Fibroblast of pulmonary artery (primary cell): Measurements from ENCODE around the gene CAMK2N2.

Experiments used
- DNase-seq: peaks from one replicate; pipeline ENCODE4 v3.0.0-alpha.2; 2010; ENCODE audit warnings: low read depth
- H3K4me3 ChIP-seq: replicated peaks from 2 replicates; pipeline ENCODE4 v1.5.1; 2011; ENCODE audit warnings: low read depth, mild to moderate bottlenecking, control low read depth, low read length, moderate library complexity
- CTCF ChIP-seq: IDR thresholded peaks from 2 replicates; pipeline ENCODE4 v1.5.1; 2011; ENCODE audit warnings: mild to moderate bottlenecking, control low read depth, low read length, inconsistent platforms; ENCODE audit errors: missing control alignments

Gene CAMK2N2

GRCh38 chr3:184230081-184230602 lies 31.2 kb downstream of the CAMK2N2 start:
- H3K4me3 ChIP-seq: no peak overlapping the region
- no peak for DNase-seq

GRCh38 chr3:184229394-184230080 lies 31.8 kb downstream of the CAMK2N2 start, which contains the start of gene VWA5B2:
Gene VWA5B2 (plus strand): TSS chr3:184229585. CDS start chr3:184230529, 944 bp downstream.
- peak within 1 kb of the TSS; percentile 33 for H3K4me3 ChIP-seq
- no peak for TF ChIP-seq CTCF
- DNase-seq: peak; percentile 32

More at GRCh38 chr3:184230081-184230602, 31.2 kb downstream of the CAMK2N2 start:
- TF ChIP-seq CTCF: no peak

- TF ChIP-seq CTCF: no peak
- no peak for DNase-seq
- no peak overlapping the region for H3K4me3 ChIP-seq
Measured at GRCh38 chr3:184228376-184229137, 32.8 kb downstream of the CAMK2N2 start.

GRCh38 chr3:184227481-184227935 lies 33.8 kb downstream of the CAMK2N2 start:
- TF ChIP-seq CTCF: peak; percentile 84
- DNase-seq: peak; percentile 32
- no peak overlapping the region for H3K4me3 ChIP-seq

GRCh38 chr3:184223946-184224345 lies 37.4 kb downstream of the CAMK2N2 start:
- TF ChIP-seq CTCF: no peak
- no peak overlapping the region for H3K4me3 ChIP-seq
- no peak for DNase-seq

- DNase-seq: no peak
- H3K4me3 ChIP-seq: no peak overlapping the region
- no peak for TF ChIP-seq CTCF
Measured at GRCh38 chr3:184222521-184222920, 38.8 kb downstream of the CAMK2N2 start.
